ENCODE measurements around the gene NCF4. TPM values are rescaled to one million over a fixed set of nuclear protein-coding genes. Genes with fewer than 3 reads are reported as not detected.

Gene NCF4
- total RNA-seq, 1 donor: not detected

DNA sequence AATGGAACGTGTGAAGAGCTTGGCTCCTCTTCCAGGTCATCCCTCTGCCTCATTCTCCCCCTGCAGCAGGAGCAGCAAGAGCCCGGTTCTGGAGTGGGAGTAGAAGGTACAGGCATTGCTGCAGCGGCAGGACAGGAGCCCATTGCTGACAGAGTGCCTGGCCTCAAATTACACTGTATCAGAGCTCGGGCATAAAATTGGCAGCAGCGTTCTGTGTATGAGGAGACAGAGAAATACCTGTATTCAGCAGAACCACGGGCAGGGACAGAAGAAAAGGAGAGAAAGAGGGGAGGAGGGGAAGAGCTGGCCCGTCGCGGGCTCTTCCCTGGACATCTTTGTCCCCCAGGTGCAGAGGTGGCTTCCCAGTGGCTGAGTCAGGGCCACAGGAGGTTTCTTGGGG is 2.6 kb upstream of the NCF4 start:
- no peak for DNase-seq (ENCODE audit: low read depth)
- no peak overlapping the region for H3K4me3 ChIP-seq (ENCODE audit: low read depth, low read length)
- TF ChIP-seq, protein P1, sequence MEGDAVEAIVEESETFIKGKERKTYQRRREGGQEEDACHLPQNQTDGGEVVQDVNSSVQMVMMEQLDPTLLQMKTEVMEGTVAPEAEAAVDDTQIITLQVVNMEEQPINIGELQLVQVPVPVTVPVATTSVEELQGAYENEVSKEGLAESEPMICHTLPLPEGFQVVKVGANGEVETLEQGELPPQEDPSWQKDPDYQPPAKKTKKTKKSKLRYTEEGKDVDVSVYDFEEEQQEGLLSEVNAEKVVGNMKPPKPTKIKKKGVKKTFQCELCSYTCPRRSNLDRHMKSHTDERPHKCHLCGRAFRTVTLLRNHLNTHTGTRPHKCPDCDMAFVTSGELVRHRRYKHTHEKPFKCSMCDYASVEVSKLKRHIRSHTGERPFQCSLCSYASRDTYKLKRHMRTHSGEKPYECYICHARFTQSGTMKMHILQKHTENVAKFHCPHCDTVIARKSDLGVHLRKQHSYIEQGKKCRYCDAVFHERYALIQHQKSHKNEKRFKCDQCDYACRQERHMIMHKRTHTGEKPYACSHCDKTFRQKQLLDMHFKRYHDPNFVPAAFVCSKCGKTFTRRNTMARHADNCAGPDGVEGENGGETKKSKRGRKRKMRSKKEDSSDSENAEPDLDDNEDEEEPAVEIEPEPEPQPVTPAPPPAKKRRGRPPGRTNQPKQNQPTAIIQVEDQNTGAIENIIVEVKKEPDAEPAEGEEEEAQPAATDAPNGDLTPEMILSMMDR (IDR thresholded peaks at IDR 0.05; ENCODE audit: insufficient read depth, low read depth, low read length): no peak

DNA sequence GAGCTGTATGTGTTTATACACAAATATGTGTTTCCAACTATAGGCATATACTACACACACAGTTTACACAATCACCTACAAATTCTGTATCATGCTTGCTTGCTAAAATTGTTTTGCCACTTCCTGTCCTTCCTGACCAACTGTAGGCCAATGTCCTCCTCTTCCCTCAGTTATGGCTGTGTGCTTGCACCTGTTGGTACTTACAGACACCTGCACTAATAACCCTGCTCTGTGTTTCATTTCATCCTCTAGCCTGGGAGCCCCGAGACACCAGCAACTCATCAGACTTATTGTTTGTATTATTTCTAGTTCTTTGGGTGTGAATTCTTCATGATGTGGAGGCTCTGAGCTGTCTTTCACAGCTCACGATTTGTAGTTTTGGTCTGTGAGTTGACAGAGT is 1.8 kb upstream of the NCF4 start:
- TF ChIP-seq, protein P1 (IDR thresholded peaks at IDR 0.05; ENCODE audit: insufficient read depth, low read depth, low read length): no peak
- DNase-seq (ENCODE audit: low read depth): no peak
- no peak overlapping the region for H3K4me3 ChIP-seq (ENCODE audit: low read depth, low read length)

DNA sequence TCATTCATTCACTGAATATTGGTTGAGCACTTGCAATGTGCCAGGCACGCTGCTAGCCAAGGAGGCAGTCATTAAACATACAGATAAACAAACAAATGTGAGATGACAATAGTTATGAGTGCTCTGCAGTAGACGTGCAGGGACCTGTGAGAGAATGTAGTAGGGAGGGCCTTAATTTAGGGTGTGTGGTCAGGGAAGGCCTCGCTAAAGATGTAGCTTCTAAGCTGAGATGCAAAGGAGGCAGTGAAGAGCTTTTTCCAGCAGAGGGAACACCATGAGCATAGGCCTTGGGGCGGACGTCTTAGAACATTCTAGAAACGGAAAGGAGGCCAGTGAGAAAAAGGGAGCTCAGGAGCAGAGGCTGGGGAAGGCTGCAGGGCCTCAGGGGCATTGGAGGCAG is 789 bp upstream of the NCF4 start:
- no peak overlapping the region for H3K4me3 ChIP-seq (ENCODE audit: low read depth, low read length)
- TF ChIP-seq, protein P1 (IDR thresholded peaks at IDR 0.05; ENCODE audit: insufficient read depth, low read depth, low read length): peak; percentile 19
- no peak for DNase-seq (ENCODE audit: low read depth)

DNA sequence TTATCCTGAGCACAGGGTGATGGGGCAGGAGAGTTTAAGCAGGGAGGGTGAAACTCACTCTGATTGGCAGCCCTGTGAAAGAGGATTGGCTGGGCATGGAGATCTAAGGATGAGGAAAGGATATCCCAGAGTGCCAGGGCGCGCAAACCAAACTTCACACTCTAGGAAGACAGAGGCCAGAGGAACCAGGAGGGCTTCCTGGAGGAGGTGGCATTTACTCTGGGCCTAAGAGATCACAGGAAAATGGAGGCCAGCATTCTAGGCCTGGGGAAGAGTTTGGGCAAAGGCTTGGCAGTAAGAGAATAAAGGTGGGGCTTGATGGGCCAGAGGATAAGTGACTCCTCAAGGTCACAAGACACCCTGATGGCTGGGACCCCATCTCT is 377 bp upstream of the NCF4 start:
- DNase-seq (ENCODE audit: low read depth): no peak
- H3K4me3 ChIP-seq (ENCODE audit: low read depth, low read length): no peak overlapping the region
- TF ChIP-seq, protein P1 (IDR thresholded peaks at IDR 0.05; ENCODE audit: insufficient read depth, low read depth, low read length): no peak

DNA sequence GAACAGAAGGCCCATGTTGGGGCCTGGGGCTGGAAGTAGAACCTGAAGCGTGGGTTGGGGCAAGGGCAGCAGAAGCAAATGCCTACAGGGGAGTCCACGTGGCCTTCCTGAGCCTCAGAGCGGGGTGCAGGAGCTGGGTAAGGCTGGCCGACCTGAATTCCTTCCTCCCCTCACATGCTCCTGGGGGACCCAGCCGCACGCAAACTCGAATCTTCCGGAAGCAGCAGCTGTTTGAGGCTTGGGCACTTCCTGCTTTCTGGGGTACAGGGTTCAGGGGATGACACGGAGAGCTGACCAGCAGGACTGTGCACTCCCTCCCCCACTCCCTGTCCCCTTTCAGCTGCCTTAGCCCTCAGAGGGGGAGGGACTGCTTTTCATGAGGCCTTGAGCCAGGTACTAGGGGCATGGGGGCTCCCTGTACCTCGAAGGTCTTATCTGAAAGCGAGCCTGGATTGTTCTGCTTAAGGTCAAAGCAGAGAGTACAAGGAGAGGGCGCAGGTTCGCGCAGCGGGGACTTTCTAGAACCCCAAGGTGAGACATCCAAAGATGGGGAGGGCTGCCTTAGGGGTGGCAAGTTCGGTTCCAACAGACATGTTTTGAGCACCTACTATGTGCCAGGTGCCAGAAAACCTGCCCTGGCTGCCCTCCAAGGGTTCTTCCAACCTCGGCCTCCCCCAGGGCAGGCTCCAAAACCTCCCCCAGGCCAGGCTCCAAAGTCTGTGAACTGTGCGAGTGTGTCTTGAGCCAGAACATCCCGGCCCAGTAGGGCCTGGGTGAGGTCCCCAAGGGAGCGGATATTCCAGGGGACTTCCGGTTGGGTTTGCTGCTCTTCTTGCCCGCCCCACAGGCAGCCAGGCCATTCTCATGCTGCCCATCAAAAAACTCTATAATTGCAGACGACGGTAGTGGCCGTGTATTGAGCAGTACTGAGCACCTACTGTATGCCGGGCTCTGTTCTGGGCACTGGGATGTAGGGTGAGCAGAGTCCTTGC is 1.7 kb downstream of the NCF4 start:
- no peak overlapping the region for H3K4me3 ChIP-seq (ENCODE audit: low read depth, low read length)
- DNase-seq (ENCODE audit: low read depth): no peak
- TF ChIP-seq, protein P1 (IDR thresholded peaks at IDR 0.05; ENCODE audit: insufficient read depth, low read depth, low read length): no peak

DNA sequence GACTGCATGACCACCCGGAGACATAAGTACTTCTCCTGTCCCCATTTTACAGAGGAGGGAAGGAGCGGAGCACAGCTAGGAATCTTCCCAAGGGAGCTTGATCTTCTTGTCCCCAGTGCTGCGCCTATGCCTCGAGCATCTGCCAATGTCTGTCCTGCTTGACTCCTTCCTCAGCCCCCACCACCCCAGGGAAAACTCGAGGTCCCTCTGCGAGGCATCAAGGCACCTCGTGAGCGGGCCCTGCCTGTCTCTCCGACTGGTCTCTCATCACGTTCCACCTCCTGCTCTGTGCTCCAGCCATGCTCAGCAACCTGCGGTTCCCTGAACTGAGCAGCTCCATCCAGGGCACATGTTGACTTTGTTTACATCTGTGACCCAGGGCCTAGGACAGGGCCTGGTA is 2.5 kb downstream of the NCF4 start:
- H3K4me3 ChIP-seq (ENCODE audit: low read depth, low read length): no peak overlapping the region
- DNase-seq (ENCODE audit: low read depth): no peak
- TF ChIP-seq, protein P1 (IDR thresholded peaks at IDR 0.05; ENCODE audit: insufficient read depth, low read depth, low read length): no peak
